ENCODE measurements around the gene SLC2A13.
"Not testable (repeated sequence)": the region's sequence is repeated elsewhere in the genome, so short reads cannot be mapped to it uniquely, and the experiment has no call there.

The SLC2A13 gene

DNA sequence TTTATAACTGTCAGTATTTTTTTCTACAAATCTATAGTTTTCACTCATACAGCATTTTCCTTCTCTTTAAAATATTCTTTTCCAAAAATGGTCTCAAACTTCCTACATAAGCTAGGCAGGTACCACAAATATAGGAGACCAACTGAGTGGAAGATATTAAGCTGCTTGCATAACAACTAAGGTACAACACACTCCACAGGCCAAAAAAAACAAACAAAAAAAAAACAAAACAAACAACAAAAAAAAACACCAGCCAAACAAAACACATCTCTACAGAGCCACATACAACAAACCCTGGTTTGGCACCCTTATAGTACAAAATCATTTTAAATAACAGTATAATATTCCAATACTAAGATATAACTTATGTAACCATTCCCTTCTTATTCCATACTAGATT is 50.1 kb downstream of the SLC2A13 start:
- H3K4me1 ChIP-seq: no peaks in the 10 kb centered on the region
- H3K27ac ChIP-seq: no peak overlapping the region
- no peak overlapping the region for H3K9ac ChIP-seq
- TF ChIP-seq Cebpa-rat (IDR thresholded peaks at IDR 0.05): no peak
- H3K27me3 ChIP-seq: no peaks in the 10 kb centered on the region
- no peaks in the 10 kb centered on the region for H4K20me1 ChIP-seq
- H3K4me2 ChIP-seq: no peak overlapping the region
- H3K4me3 ChIP-seq: no peak overlapping the region
- no peaks in the 10 kb centered on the region for H3K36me3 ChIP-seq
- H3K9me3 ChIP-seq (replicated peaks in 1 of 11): no peaks in the 10 kb centered on the region

DNA sequence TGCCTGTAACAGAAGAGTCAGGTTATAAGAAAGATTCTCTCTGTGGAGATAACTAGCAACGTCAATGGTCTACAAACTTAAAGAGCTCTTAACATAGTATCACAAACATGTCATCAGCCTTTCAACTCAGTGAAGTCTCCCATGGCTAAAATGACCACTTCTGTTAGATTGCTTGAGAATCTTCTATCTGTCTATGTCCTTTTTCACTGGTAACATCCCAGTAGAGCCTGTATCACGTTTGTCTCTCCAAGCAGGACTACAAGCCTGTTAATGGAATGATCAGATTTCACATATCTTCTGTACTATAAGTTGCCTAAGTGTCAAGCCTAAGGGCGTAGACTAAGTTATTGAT is 50.7 kb downstream of the SLC2A13 start:
- Histone ChIP-seq H4K20me1 (no peaks in the 10 kb centered on the region), H3K4me1 (no peaks in the 10 kb centered on the region), H3K27ac (no peak overlapping the region), H3K4me2 (no peak overlapping the region), H3K27me3 (no peaks in the 10 kb centered on the region), H3K9me3 (replicated peaks in 1 of 11) (no peaks in the 10 kb centered on the region), H3K9ac (no peak overlapping the region), H3K4me3 (no peak overlapping the region), H3K36me3 (no peaks in the 10 kb centered on the region)
- no peak for TF ChIP-seq Cebpa-rat (IDR thresholded peaks at IDR 0.05)

DNA sequence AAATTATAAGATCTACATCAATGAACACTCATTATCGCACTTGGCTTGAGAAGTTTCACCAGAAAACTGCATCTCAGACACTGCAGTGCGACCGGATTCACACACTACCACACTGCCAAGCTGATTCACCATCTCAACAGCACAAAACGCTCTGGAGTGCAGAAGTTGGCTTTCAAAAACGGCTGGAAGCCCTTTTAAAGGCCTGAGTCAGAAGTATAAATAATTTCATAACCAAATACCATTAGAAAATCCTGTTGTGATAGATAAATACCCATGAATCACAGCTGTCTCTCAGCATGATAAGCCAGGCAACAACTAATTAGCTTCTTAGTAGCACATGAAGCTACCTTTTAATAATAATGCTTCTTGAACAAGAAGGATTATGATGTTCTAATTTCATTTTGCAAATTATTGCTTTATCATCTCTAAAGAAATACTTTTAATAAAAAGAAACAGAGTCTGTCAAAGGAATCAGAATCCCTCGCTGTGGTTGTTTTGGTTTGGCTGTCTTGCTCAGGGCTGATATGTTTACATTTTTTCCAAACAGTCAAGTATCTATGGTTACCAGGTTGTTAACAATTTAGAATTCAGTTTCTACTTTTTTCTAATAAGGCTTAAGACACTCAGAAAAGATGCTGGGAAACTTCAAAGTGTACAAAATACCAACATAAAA is 51.2 kb downstream of the SLC2A13 start:
- Histone ChIP-seq H3K9me3 (replicated peaks in 1 of 11) (no peaks in the 10 kb centered on the region), H3K4me1 (no peaks in the 10 kb centered on the region), H3K36me3 (no peaks in the 10 kb centered on the region), H3K4me3 (no peak overlapping the region), H3K9ac (no peak overlapping the region), H3K4me2 (no peak overlapping the region), H4K20me1 (no peaks in the 10 kb centered on the region), H3K27ac (no peak overlapping the region), H3K27me3 (no peaks in the 10 kb centered on the region)
- TF ChIP-seq Cebpa-rat (IDR thresholded peaks at IDR 0.05): no peak

DNA sequence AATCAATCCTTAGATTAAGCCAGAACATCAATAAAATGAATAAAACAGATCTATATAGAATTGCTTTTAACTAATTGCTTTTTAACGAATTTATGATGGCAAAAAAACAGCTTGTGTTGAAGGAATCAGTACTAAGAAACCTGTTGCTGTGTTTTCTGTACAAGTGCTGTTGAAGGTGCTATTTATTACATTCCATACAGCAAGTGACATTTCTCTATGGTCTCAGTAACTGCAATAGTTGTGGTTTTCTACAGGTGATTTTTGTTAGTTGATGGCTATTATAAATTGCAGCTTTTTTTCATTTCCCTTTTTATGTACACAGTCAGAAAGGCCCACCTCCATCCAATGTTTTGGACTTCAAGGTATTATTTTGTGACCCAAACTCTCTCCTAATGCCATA is 56.6 kb downstream of the SLC2A13 start:
- no peak overlapping the region for H3K27ac ChIP-seq
- H3K4me1 ChIP-seq: no peaks in the 10 kb centered on the region
- no peaks in the 10 kb centered on the region for H3K9me3 ChIP-seq (replicated peaks in 1 of 11)
- H3K27me3 ChIP-seq: no peaks in the 10 kb centered on the region
- H3K4me3 ChIP-seq: no peak overlapping the region
- no peak for TF ChIP-seq Cebpa-rat (IDR thresholded peaks at IDR 0.05)
- no peak overlapping the region for H3K4me2 ChIP-seq
- no peaks in the 10 kb centered on the region for H4K20me1 ChIP-seq
- no peaks in the 10 kb centered on the region; a peak in 1 of 22 replicates for H3K36me3 ChIP-seq
- H3K9ac ChIP-seq: no peak overlapping the region

DNA sequence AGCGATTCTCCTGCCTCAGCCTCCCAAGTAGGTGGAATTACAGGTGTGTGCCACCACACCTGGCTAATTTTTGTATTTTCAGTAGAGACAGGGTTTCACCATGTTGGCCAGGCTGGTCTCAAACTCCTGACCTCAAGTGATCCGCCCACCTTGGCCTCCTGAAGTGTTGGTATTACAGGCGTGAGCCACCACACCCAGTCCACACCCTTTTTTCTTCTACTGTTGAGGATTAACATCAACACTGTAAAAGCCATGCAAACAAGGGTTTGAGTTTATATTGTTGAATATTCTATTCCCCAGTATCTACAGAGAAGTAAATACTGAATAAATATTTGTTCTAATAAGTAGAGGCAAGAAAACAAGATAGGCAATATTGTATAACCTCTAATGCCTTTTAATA is 58.9 kb downstream of the SLC2A13 start:
- H3K27me3 ChIP-seq; H3K27ac ChIP-seq; H3K9me3 ChIP-seq (replicated peaks in 1 of 11); H3K4me3 ChIP-seq; H3K9ac ChIP-seq; H4K20me1 ChIP-seq; H3K4me2 ChIP-seq; H3K4me1 ChIP-seq; H3K36me3 ChIP-seq: not testable (repeated sequence)

DNA sequence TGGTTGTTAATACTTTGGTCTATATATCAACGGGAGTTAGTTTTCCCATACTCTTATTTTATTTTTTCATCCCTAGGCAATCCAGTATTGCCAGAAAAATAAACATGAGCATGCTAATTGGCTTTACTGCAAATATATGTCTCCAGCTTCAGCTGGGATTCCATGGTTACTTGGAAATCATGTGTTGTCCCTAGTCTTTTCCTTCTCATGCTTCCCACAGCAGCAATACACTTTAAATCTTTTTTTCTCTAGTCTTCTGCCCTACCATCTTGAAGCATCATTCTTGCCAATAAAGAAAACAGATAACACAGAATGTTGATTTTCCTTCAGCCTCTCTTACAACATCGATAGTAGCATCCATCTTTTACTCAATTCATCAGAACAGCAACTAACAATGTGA is 60.2 kb downstream of the SLC2A13 start:
- Histone ChIP-seq H3K36me3 (no peaks in the 10 kb centered on the region; a peak in 1 of 22 replicates), H3K9ac (no peak overlapping the region), H4K20me1 (no peaks in the 10 kb centered on the region), H3K4me2 (no peak overlapping the region), H3K27ac (no peak overlapping the region), H3K4me1 (no peaks in the 10 kb centered on the region), H3K27me3 (no peaks in the 10 kb centered on the region), H3K4me3 (no peak overlapping the region), H3K9me3 (replicated peaks in 1 of 11) (no peaks in the 10 kb centered on the region)
- no peak for TF ChIP-seq Cebpa-rat (IDR thresholded peaks at IDR 0.05)

DNA sequence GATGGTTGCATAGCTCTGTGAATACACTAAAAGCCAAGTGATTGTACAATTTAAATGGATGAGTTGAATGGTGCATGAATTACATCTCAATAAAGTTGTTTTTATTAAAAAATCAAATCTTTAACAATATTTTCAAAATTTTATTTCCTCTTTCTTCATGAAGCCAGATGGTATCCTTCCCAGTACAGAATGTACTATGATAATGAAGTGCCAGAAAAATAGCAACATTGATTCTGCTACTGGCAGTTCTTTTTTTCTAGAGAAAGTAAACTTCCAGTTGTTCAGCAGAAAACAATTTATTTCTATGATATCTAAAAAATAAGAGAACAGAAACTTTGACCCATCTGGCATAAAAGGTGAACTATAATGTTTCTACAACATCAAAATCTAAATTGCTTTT is 61.5 kb downstream of the SLC2A13 start:
- Histone ChIP-seq H3K4me3 (no peak overlapping the region), H3K36me3 (no peaks in the 10 kb centered on the region; a peak in 1 of 22 replicates), H3K27me3 (no peaks in the 10 kb centered on the region), H3K4me1 (no peaks in the 10 kb centered on the region), H3K4me2 (no peak overlapping the region), H3K9ac (no peak overlapping the region), H4K20me1 (no peaks in the 10 kb centered on the region), H3K27ac (no peak overlapping the region), H3K9me3 (replicated peaks in 1 of 11) (no peaks in the 10 kb centered on the region)
- no peak for TF ChIP-seq Cebpa-rat (IDR thresholded peaks at IDR 0.05)

DNA sequence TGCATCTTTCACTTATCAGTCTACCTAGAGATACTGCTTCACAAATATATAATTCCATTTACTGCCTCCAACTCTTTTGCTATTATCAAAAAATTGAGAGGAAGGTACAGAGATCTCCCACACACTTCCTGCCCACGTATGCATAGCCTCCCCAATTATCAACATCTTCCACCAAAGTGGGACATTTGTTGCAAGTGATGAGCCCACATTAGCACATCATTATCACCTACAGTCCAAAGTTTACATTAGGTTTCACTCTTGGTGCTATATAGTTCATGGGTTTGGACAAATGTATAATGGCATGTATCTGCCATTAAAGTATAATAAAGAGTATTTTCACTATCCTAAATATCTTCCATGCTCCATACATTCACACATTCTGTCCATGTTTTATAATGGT is 66.3 kb downstream of the SLC2A13 start:
- Histone ChIP-seq H3K9me3 (replicated peaks in 1 of 11) (no peaks in the 10 kb centered on the region), H3K27ac (no peak overlapping the region), H3K4me3 (no peak overlapping the region), H4K20me1 (no peaks in the 10 kb centered on the region), H3K9ac (no peak overlapping the region), H3K4me2 (no peak overlapping the region), H3K4me1 (no peaks in the 10 kb centered on the region), H3K27me3 (no peaks in the 10 kb centered on the region), H3K36me3 (no peaks in the 10 kb centered on the region)
- no peak for TF ChIP-seq Cebpa-rat (IDR thresholded peaks at IDR 0.05)

DNA sequence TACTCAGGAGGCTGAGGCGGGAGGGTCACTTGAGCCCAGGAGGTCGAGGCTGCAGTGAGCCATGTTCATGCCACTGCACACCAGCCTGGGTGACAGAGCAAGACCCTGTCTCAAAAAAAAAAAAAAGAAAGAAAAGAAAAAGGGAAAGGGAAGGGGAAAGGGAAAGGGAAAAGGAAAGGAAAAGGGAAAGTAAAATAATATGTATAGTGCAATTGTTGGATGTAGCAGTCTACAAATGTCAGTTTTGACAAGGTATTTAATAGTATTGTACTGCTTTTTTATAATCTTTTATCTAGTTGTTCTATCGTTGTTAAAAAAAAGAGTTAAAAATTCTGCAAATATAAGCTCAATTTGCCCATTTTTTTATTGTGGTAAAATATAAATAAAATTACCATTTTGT is 67.3 kb downstream of the SLC2A13 start:
- no peaks in the 10 kb centered on the region for H4K20me1 ChIP-seq
- no peaks in the 10 kb centered on the region for H3K27me3 ChIP-seq
- no peak overlapping the region for H3K4me3 ChIP-seq
- H3K9me3 ChIP-seq (replicated peaks in 1 of 11): no peaks in the 10 kb centered on the region
- no peak overlapping the region for H3K4me2 ChIP-seq
- no peak overlapping the region for H3K9ac ChIP-seq
- H3K4me1 ChIP-seq: no peaks in the 10 kb centered on the region
- no peak for TF ChIP-seq Cebpa-rat (IDR thresholded peaks at IDR 0.05)
- no peak overlapping the region for H3K27ac ChIP-seq
- H3K36me3 ChIP-seq: no peaks in the 10 kb centered on the region

DNA sequence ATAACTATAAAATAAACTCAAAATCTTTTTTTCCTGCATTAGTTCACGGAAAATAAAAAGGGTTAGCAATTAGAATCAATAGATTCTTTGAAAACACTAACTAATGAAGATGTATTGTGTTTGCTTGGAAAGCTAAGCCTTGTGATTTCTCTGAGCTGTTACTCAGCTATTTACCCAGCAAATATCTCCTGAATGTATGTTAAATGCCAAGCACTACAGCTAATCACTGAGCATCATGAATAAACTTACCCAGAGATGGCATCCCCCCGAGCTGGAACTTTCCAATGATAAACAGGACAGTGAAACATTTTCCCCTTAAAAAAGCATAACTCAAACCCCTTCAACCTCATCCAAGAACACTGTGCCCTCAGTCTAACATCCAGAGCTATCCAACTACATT is 71.2 kb downstream of the SLC2A13 start:
- H3K36me3 ChIP-seq: no peaks in the 10 kb centered on the region
- H3K27me3 ChIP-seq: no peaks in the 10 kb centered on the region
- H3K4me1 ChIP-seq: no peaks in the 10 kb centered on the region
- H4K20me1 ChIP-seq: no peaks in the 10 kb centered on the region
- no peak overlapping the region for H3K27ac ChIP-seq
- no peak overlapping the region for H3K4me3 ChIP-seq
- H3K9me3 ChIP-seq (replicated peaks in 1 of 11): no peaks in the 10 kb centered on the region
- H3K4me2 ChIP-seq: no peak overlapping the region
- no peak for TF ChIP-seq Cebpa-rat (IDR thresholded peaks at IDR 0.05)
- H3K9ac ChIP-seq: no peak overlapping the region

DNA sequence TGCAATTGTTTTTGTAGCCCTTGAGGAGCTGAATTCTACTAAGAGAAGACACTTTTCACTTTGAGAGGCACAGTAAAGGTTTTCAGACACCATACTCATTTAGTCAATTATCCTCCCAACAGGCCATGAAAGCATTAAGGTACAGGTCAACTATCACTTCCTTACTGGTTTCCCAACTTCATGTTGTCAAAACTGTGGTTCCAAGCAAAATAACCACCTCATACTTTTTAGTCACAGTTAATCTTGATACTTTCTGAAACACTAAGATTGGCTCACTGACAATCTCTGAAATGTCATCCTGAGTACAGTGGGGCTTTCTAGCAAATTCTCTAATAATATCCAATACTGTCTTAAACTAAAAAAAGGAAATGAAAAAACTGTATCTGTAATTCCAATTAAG is 71.7 kb downstream of the SLC2A13 start:
- H3K4me2 ChIP-seq: no peak overlapping the region
- no peak overlapping the region for H3K9ac ChIP-seq
- no peaks in the 10 kb centered on the region for H4K20me1 ChIP-seq
- H3K27me3 ChIP-seq: no peaks in the 10 kb centered on the region
- H3K4me1 ChIP-seq: no peaks in the 10 kb centered on the region
- no peaks in the 10 kb centered on the region for H3K9me3 ChIP-seq (replicated peaks in 1 of 11)
- no peak for TF ChIP-seq Cebpa-rat (IDR thresholded peaks at IDR 0.05)
- no peak overlapping the region for H3K4me3 ChIP-seq
- H3K27ac ChIP-seq: no peak overlapping the region
- no peaks in the 10 kb centered on the region for H3K36me3 ChIP-seq
